DOHH2 (cell line): ENCODE measurements around the gene SLC50A1.
A peak's percentile ranks its signal among the peaks of the same experiment; 100 is the strongest.

ENCODE experiments used
- H3F3A ChIP-seq: fragments of 200-600 bp; sonication (generic), shearing (Covaris generic); 2 replicates; pipeline ENCODE4 v1.6.0; 2016; ENCODE audit warnings: antibody characterized with exemption, mild to moderate bottlenecking; ENCODE audit not compliant: control insufficient read depth, insufficient read depth
- H3K27ac ChIP-seq: fragments of 200-600 bp; sonication (generic); 2 replicates; pipeline ENCODE4 v1.5.1; 2014; ENCODE audit warnings: low read depth, mild to moderate bottlenecking, low read length, moderate library complexity
- H3K27me3 ChIP-seq: fragments of 200-600 bp; sonication (generic); 2 replicates; pipeline ENCODE4 v1.6.1; 2014; ENCODE audit warnings: mild to moderate bottlenecking, low read length, mixed read lengths; ENCODE audit not compliant: control insufficient read depth
- H3K36me3 ChIP-seq: fragments of 200-600 bp; sonication (generic); 2 replicates; pipeline ENCODE4 v1.6.1; 2014; ENCODE audit warnings: mild to moderate bottlenecking, low read length, moderate library complexity, mixed read lengths; ENCODE audit not compliant: control insufficient read depth
- H3K4me1 ChIP-seq: fragments of 200-600 bp; sonication (generic); 2 replicates; pipeline ENCODE4 v1.6.1; 2014; ENCODE audit warnings: mild to moderate bottlenecking, low read length, mixed read lengths; ENCODE audit not compliant: control insufficient read depth
- H3K4me2 ChIP-seq: fragments of 200-600 bp; sonication (generic); 2 replicates; pipeline ENCODE4 v1.6.0; 2014; ENCODE audit warnings: mild to moderate bottlenecking, low read length, moderate library complexity
- H3K4me3 ChIP-seq: fragments of 200-600 bp; sonication (generic); 2 replicates; pipeline ENCODE4 v1.5.1; 2014; ENCODE audit warnings: mild to moderate bottlenecking, low read length, mixed read lengths
- H3K79me2 ChIP-seq: fragments of 200-600 bp; sonication (generic); 2 replicates; pipeline ENCODE4 v1.6.1; 2014; ENCODE audit warnings: mild to moderate bottlenecking, low read length, mixed read lengths; ENCODE audit not compliant: control insufficient read depth
- H3K9me2 ChIP-seq: fragments of 200-600 bp; sonication (generic); replicated peaks from 2 replicates; pipeline ENCODE4 v1.6.1; 2014; ENCODE audit warnings: mild to moderate bottlenecking, low read length, mixed read lengths; ENCODE audit not compliant: control insufficient read depth
- H3K9me3 ChIP-seq: fragments of 200-600 bp; sonication (generic); 2 replicates; pipeline ENCODE4 v1.6.1; 2014; ENCODE audit warnings: antibody characterized with exemption, low read length, mixed read lengths; ENCODE audit not compliant: control insufficient read depth, insufficient read depth
- H4K20me1 ChIP-seq: fragments of 200-600 bp; sonication (generic); 2 replicates; pipeline ENCODE4 v1.6.0; 2014; ENCODE audit warnings: low read depth, mild to moderate bottlenecking, antibody characterized with exemption, low read length, moderate library complexity; ENCODE audit not compliant: control insufficient read depth, insufficient read depth
- CTCF ChIP-seq: fragments of 200-600 bp; sonication (generic); IDR thresholded peaks from one replicate; pipeline ENCODE4 v1.5.1; 2014; ENCODE audit warnings: antibody characterized with exemption, mild to moderate bottlenecking, low read depth, low read length; ENCODE audit not compliant: poor library complexity, severe bottlenecking
- EZH2phosphoT487 ChIP-seq: fragments of 200-600 bp; sonication (generic); IDR thresholded peaks from 2 replicates; pipeline ENCODE4 v1.6.1; 2017; ENCODE audit warnings: borderline replicate concordance, mild to moderate bottlenecking, antibody characterized with exemption, low read length, moderate library complexity, mixed read lengths

Gene SLC50A1

GRCh38 chr1:155136748-155137147 lies 1.1 kb downstream of the SLC50A1 start:
- no peak for TF ChIP-seq CTCF
- no peak for TF ChIP-seq EZH2phosphoT487
- H3K9me3 ChIP-seq = no peaks in the 10 kb centered on the region

GRCh38 chr1:155137154-155137949 lies 1.7 kb downstream of the SLC50A1 start:
- peaks cover 41% of the 10 kb centered on the region for H3K4me1 ChIP-seq
- H3K4me2 ChIP-seq = peak overlapping the region; percentile 98
- peaks cover 34% of the 10 kb centered on the region for H3K36me3 ChIP-seq
- H3F3A ChIP-seq = peaks cover 16% of the 10 kb centered on the region
- H3K79me2 ChIP-seq = peaks cover 48% of the 10 kb centered on the region
- H4K20me1 ChIP-seq = no peaks in the 10 kb centered on the region
- H3K9me3 ChIP-seq = no peaks in the 10 kb centered on the region
- H3K9me2 ChIP-seq = no peaks in the 10 kb centered on the region
- peak overlapping the region; percentile 89 for H3K4me3 ChIP-seq
- no peaks in the 10 kb centered on the region for H3K27me3 ChIP-seq
- peak overlapping the region; percentile 78 for H3K27ac ChIP-seq
- no peak for TF ChIP-seq EZH2phosphoT487
- TF ChIP-seq CTCF = no peak

More at GRCh38 chr1:155136748-155137147, 1.1 kb downstream of the SLC50A1 start:
- H3F3A ChIP-seq = peaks cover 16% of the 10 kb centered on the region
- peaks cover 41% of the 10 kb centered on the region for H3K4me1 ChIP-seq
- H3K36me3 ChIP-seq = peaks cover 34% of the 10 kb centered on the region
- H3K4me2 ChIP-seq = peak overlapping the region; percentile 98
- no peaks in the 10 kb centered on the region for H4K20me1 ChIP-seq
- no peaks in the 10 kb centered on the region for H3K9me2 ChIP-seq
- peak overlapping the region; percentile 89 for H3K4me3 ChIP-seq
- no peaks in the 10 kb centered on the region for H3K27me3 ChIP-seq
- peaks cover 48% of the 10 kb centered on the region for H3K79me2 ChIP-seq
- peak overlapping the region; percentile 78 for H3K27ac ChIP-seq

- H3K4me2 ChIP-seq = peak within 1 kb of the TSS; percentile 84
- peaks cover 34% of the 10 kb centered on the region for H3K36me3 ChIP-seq
- no peak for TF ChIP-seq EZH2phosphoT487
- no peak for TF ChIP-seq CTCF
- H3K4me3 ChIP-seq = peak within 1 kb of the TSS; percentile 92
- peaks cover 45% of the 10 kb centered on the region for H3K79me2 ChIP-seq
- H3K9me3 ChIP-seq = no peaks in the 10 kb centered on the region
- no peaks in the 10 kb centered on the region for H4K20me1 ChIP-seq
- peaks cover 16% of the 10 kb centered on the region for H3F3A ChIP-seq
- H3K4me1 ChIP-seq = peaks cover 32% of the 10 kb centered on the region
- no peaks in the 10 kb centered on the region for H3K9me2 ChIP-seq
- no peaks in the 10 kb centered on the region for H3K27me3 ChIP-seq
- peak within 1 kb of the TSS; percentile 89 for H3K27ac ChIP-seq
Observed at GRCh38 chr1:155139895-155140629, 4.4 kb downstream of the SLC50A1 start, which contains the start of gene DPM3. Gene DPM3 (minus strand): TSS chr1:155140531. CDS start chr1:155140240, 291 bp downstream.
